GM21619 (cell line): ENCODE data around the gene PTK7.

Experiments
- ATAC-seq: cut with Tn5 transposase; IDR thresholded peaks from one replicate; pipeline ENCODE4 v1.9.1; 2021; ENCODE audit not compliant: unreplicated experiment

Gene PTK7

GRCh38 chr6:43178951-43179830, 103.1 kb downstream of the PTK7 start:
- no peak for ATAC-seq

- ATAC-seq, result no peak
Observed at GRCh38 chr6:43180058-43180457, 103.9 kb downstream of the PTK7 start.

GRCh38 chr6:43180985-43181384, 104.9 kb downstream of the PTK7 start:
- ATAC-seq, result no peak

GRCh38 chr6:43181621-43181941, 105.5 kb downstream of the PTK7 start:
- peak; percentile 7 for ATAC-seq

GRCh38 chr6:43181942-43182860, 106.1 kb downstream of the PTK7 start, which contains the start of gene CUL9:
TSS of gene CUL9 (plus strand) at chr6:43182196. CDS start at chr6:43184311, 2,115 bp downstream.
- peak; percentile 96 for ATAC-seq

- ATAC-seq, result no peak
Observed at GRCh38 chr6:43183441-43183840, 107.3 kb downstream of the PTK7 start.

- ATAC-seq, result no peak
Observed at GRCh38 chr6:43184268-43184985, 108.3 kb downstream of the PTK7 start.

GRCh38 chr6:43185391-43185985, 109.4 kb downstream of the PTK7 start:
- ATAC-seq, result no peak

GRCh38 chr6:43186019-43186418, 109.9 kb downstream of the PTK7 start:
- ATAC-seq, result no peak

- no peak for ATAC-seq
Observed at GRCh38 chr6:43186706-43187105, 110.6 kb downstream of the PTK7 start.

- ATAC-seq, result no peak
Observed at GRCh38 chr6:43187821-43188220, 111.7 kb downstream of the PTK7 start.

GRCh38 chr6:43188426-43188825, 112.3 kb downstream of the PTK7 start:
- no peak for ATAC-seq

GRCh38 chr6:43189776-43190304, 113.7 kb downstream of the PTK7 start:
- no peak for ATAC-seq

- no peak for ATAC-seq
Observed at GRCh38 chr6:43192911-43193310, 116.8 kb downstream of the PTK7 start.

- no peak for ATAC-seq
Observed at GRCh38 chr6:43193929-43194328, 117.8 kb downstream of the PTK7 start.

GRCh38 chr6:43196337-43196736, 120.2 kb downstream of the PTK7 start:
- ATAC-seq, result no peak

GRCh38 chr6:43199912-43200311, 123.8 kb downstream of the PTK7 start:
- ATAC-seq, result no peak

- no peak for ATAC-seq
Observed at GRCh38 chr6:43200541-43200940, 124.4 kb downstream of the PTK7 start.

- ATAC-seq, result no peak
Observed at GRCh38 chr6:43202451-43202850, 126.3 kb downstream of the PTK7 start.

- no peak for ATAC-seq
Observed at GRCh38 chr6:43203029-43203717, 127.1 kb downstream of the PTK7 start.
